CD4-positive, alpha-beta T cell (primary cell): ENCODE measurements around the gene CLK3. TPM values are rescaled to one million over a fixed set of nuclear protein-coding genes. Genes with fewer than 3 reads are reported as not detected.

ENCODE experiments used
- ATAC-seq: fragments of 200-7000 bp; cut with Tn5 transposase; one replicate; pipeline ENCODE4 v1.10.0; 2022; ENCODE audit warnings: mild to moderate bottlenecking; ENCODE audit not compliant: poor library complexity
- CTCF ChIA-PET: fragments of 350-600 bp; sonication (Branson Sonifier 250); formaldehyde crosslinking; loops from one replicate; lab custom pipeline; 2021; ENCODE audit warnings: antibody characterized with exemption, inconsistent platforms; lab: Charles Lee
- POLR2A ChIA-PET: fragments of 350-600 bp; sonication (Branson Sonifier 250); formaldehyde crosslinking; loops from one replicate; lab custom pipeline; 2021; ENCODE audit warnings: antibody characterized with exemption, inconsistent platforms; lab: Charles Lee
- DNase-seq, 14 experiments: peaks; one replicate each; pipeline ENCODE4 v3.0.0-alpha.2; 2013 to 2020; ENCODE audit warnings: mixed read lengths in 2 of 14
- H3K27ac ChIP-seq, 2 donors: one replicate each; pipeline versions ENCODE4 v1.5.1 to v1.7.0; 2013; ENCODE audit warnings: low read length in 2 of 2, low read depth in 1 of 2, mild to moderate bottlenecking in 1 of 2
- H3K27me3 ChIP-seq, 2 experiments: 1 replicate in 1 of 2; 2 replicates in 1 of 2; pipeline versions ENCODE4 v1.6.1 to v1.7.0; 2013; ENCODE audit warnings: low read length in 2 of 2, control low read depth in 1 of 2, mild to moderate bottlenecking in 1 of 2, moderate library complexity in 1 of 2; ENCODE audit not compliant: insufficient read depth in 2 of 2, control insufficient read depth in 1 of 2
- H3K36me3 ChIP-seq: one replicate; pipeline ENCODE4 v1.6.1; 2013; ENCODE audit warnings: low read length, control low read depth; ENCODE audit not compliant: insufficient read depth
- H3K4me1 ChIP-seq: one replicate; pipeline ENCODE4 v1.6.1; 2013; ENCODE audit warnings: low read length, control low read depth; ENCODE audit not compliant: insufficient read depth
- H3K4me3 ChIP-seq: one replicate; pipeline ENCODE4 v1.5.1; 2013; ENCODE audit warnings: mild to moderate bottlenecking, low read length, moderate library complexity
- H3K9me3 ChIP-seq, 2 experiments: 1 replicate in 1 of 2; 2 replicates in 1 of 2; pipeline versions ENCODE4 v1.6.1 to v1.7.0; 2013; ENCODE audit warnings: low read length in 2 of 2, mild to moderate bottlenecking in 2 of 2, control low read depth in 1 of 2, moderate library complexity in 1 of 2; ENCODE audit not compliant: control insufficient read depth in 1 of 2, insufficient read depth in 1 of 2
- H3K27ac Mint-ChIP-seq: one replicate; pipeline ENCODE4 v1.8.0; 2020; ENCODE audit warnings: mixed read lengths
- H3K27me3 Mint-ChIP-seq: one replicate; pipeline ENCODE4 v1.8.0; 2021; ENCODE audit warnings: mixed read lengths
- H3K36me3 Mint-ChIP-seq: one replicate; pipeline ENCODE4 v1.8.0; 2021; ENCODE audit warnings: low read depth, mixed read lengths
- H3K4me1 Mint-ChIP-seq: one replicate; pipeline ENCODE4 v1.8.0; 2021; ENCODE audit warnings: low read depth, mixed read lengths
- H3K4me3 Mint-ChIP-seq: one replicate; pipeline ENCODE4 v1.8.0; 2020; ENCODE audit warnings: mild to moderate bottlenecking, mixed read lengths
- H3K9me3 Mint-ChIP-seq: one replicate; pipeline ENCODE4 v1.8.0; 2020; ENCODE audit warnings: mixed read lengths
- intact Hi-C, 2 experiments: fragments of 100-400 bp; cut with DNase I in 1 of 2; cut with micrococcal nuclease in 1 of 2; formaldehyde crosslinking; loops; one replicate each; pipeline versions ENCODE4 v1.15.1 to v1.9.0; 2023 to 2025; cut with DNase I, micrococcal nuclease
- total RNA-seq, 174 experiments: library from RNA in 2 of 174; stranded (reverse) in 2 of 174; gene quantifications; one replicate each; pipeline ENCODE4 v1.2.3 and lab custom pipeline; 2021 to 2026
- TF ChIP-seq, protein P1 (sequence below): fragments of 200-600 bp; IDR thresholded peaks from one replicate; pipeline ENCODE4 v1.8.0; 2022; ENCODE audit warnings: antibody characterized with exemption, mild to moderate bottlenecking

The CLK3 gene
- total RNA-seq, 2 experiments from 2014 or later = 275 to 293 TPM

DNA sequence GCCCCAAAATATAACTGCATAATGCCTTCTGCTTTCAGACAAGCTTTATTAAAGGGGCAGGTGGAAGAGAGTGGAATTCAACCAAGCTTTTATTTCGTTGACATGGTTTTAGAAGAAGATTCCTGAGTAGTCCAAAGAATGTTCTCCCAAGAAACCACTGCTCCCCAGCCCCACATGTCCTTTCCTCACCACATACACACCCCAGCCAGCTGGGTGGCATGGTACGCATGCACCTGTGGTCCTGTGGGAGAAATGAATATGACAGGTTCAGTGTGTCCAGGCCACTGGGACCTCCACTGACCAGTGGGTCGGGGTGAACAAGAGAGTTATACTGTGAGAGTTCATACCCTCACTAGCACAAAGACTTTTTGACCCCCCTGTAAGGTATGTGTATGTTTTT, 44.4 kb upstream of the CLK3 start:
- no peak overlapping the region for H3K4me3 ChIP-seq
- H3K9me3 ChIP-seq = no peaks in the 10 kb centered on the region
- H3K4me1 ChIP-seq = peaks cover 7% of the 10 kb centered on the region
- H3K36me3 ChIP-seq = peaks cover 76% of the 10 kb centered on the region
- DNase-seq = no peak
- no peaks in the 10 kb centered on the region for H3K27me3 ChIP-seq
- no peak overlapping the region for H3K27ac ChIP-seq
- CTCF ChIA-PET = interaction anchor here (1.1 kb wide), 1 partner anchor 25 kb away, joined by 3 read pairs; no protein-coding TSS in a partner anchor
- Mint-ChIP-seq H3K27ac (no peak overlapping the region), H3K36me3 (peaks cover 95% of the 10 kb centered on the region), H3K4me1 (peaks cover 23% of the 10 kb centered on the region), H3K27me3 (no peaks in the 10 kb centered on the region), H3K9me3 (no peaks in the 10 kb centered on the region), H3K4me3 (no peak overlapping the region)
- intact Hi-C loops = no loop called here
- ATAC-seq = no peak
- TF ChIP-seq, protein P1, sequence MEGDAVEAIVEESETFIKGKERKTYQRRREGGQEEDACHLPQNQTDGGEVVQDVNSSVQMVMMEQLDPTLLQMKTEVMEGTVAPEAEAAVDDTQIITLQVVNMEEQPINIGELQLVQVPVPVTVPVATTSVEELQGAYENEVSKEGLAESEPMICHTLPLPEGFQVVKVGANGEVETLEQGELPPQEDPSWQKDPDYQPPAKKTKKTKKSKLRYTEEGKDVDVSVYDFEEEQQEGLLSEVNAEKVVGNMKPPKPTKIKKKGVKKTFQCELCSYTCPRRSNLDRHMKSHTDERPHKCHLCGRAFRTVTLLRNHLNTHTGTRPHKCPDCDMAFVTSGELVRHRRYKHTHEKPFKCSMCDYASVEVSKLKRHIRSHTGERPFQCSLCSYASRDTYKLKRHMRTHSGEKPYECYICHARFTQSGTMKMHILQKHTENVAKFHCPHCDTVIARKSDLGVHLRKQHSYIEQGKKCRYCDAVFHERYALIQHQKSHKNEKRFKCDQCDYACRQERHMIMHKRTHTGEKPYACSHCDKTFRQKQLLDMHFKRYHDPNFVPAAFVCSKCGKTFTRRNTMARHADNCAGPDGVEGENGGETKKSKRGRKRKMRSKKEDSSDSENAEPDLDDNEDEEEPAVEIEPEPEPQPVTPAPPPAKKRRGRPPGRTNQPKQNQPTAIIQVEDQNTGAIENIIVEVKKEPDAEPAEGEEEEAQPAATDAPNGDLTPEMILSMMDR = no peak
- POLR2A ChIA-PET = no interaction called here

DNA sequence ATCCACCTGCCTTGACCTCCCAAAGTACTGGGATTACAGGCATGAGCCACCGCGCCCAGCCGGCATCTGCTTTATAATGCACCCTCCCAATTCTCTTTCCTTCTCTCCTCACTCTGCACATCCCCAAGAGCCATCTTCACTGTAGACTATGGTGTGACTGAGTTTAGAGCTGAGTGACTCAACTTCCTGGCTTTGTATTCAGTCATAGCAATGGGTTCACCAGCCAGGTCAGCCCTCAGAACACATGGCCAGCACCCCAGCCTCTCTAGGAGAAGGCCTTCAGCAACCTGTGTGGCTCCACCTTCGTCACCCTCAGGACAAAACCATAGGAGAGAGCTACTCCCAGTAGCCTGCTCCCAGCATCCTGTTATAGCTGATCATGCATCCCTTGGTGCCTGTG, 41.6 kb upstream of the CLK3 start:
- TF ChIP-seq, protein P1 = no peak
- Mint-ChIP-seq H3K4me1 (no peaks in the 10 kb centered on the region), H3K36me3 (peaks cover 89% of the 10 kb centered on the region), H3K4me3 (no peak overlapping the region), H3K27ac (no peak overlapping the region), H3K27me3 (no peaks in the 10 kb centered on the region), H3K9me3 (no peaks in the 10 kb centered on the region)
- Histone ChIP-seq H3K4me3 (no peak overlapping the region), H3K4me1 (peaks cover 2% of the 10 kb centered on the region), H3K9me3 (no peaks in the 10 kb centered on the region), H3K36me3 (peaks cover 81% of the 10 kb centered on the region), H3K27me3 (no peaks in the 10 kb centered on the region), H3K27ac (no peak overlapping the region)
- ATAC-seq (no peak), DNase-seq (no peak)
- POLR2A ChIA-PET = no interaction called here
- CTCF ChIA-PET = no interaction called here
- intact Hi-C loops = no loop called here

DNA sequence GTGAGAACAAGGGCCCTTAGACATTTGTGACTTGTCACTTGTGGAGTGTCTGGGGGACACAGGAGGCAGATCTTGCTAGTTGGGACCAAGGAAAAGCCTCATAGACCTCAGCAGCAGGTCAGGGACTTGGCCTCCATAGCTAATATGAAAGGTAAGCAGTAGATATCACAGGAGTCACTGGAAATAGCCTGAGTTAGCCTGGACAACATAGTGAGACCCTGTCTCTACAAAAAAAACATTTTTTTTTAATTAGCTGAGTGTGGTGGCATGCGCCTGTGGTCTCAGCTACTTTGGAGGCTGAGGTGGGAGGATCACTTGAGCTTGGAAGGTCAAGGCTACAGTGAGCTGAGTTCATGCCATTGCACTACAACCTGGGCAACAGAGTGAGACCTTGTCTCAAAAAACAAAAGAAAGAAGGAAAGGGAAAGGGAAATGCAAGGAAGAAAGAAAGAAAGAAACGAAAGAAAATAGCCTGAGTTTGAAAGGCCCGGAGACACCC, 37.1 kb upstream of the CLK3 start:
- no peak overlapping the region for H3K27ac Mint-ChIP-seq
- ATAC-seq = no peak
- Histone ChIP-seq H3K36me3 (peaks cover 61% of the 10 kb centered on the region), H3K27me3 (no peaks in the 10 kb centered on the region), H3K4me1 (no peaks in the 10 kb centered on the region), H3K27ac (no peak overlapping the region), H3K4me3 (no peak overlapping the region), H3K9me3 (no peaks in the 10 kb centered on the region)
- ChIA-PET CTCF (no interaction called here), POLR2A (no interaction called here)
- intact Hi-C loops = no loop called here
- H3K9me3 Mint-ChIP-seq = no peaks in the 10 kb centered on the region
- no peak for DNase-seq
- H3K4me1 Mint-ChIP-seq = no peaks in the 10 kb centered on the region
- no peak overlapping the region for H3K4me3 Mint-ChIP-seq
- TF ChIP-seq, protein P1 = no peak
- peaks cover 78% of the 10 kb centered on the region for H3K36me3 Mint-ChIP-seq
- no peaks in the 10 kb centered on the region for H3K27me3 Mint-ChIP-seq
